AG08396 (cell line): ENCODE data around the gene SCP2.
A peak's percentile ranks its signal among the peaks of the same experiment; 100 is the strongest.

Experiments used
- DNase-seq: peaks from one replicate; pipeline ENCODE4 v3.0.0; 2012; ENCODE audit warnings: low spot score, mixed read lengths

The SCP2 gene

GRCh38 chr1:53068314-53069099 lies 141.4 kb downstream of the SCP2 start:
- DNase-seq = no peak

GRCh38 chr1:53069265-53069662 lies 142.2 kb downstream of the SCP2 start:
- DNase-seq = no peak

- DNase-seq = no peak
Observed at GRCh38 chr1:53069663-53070327, 142.7 kb downstream of the SCP2 start.

GRCh38 chr1:53070621-53071020 lies 143.5 kb downstream of the SCP2 start:
- DNase-seq = no peak

- no peak for DNase-seq
Observed at GRCh38 chr1:53071167-53071865, 144.2 kb downstream of the SCP2 start.

- no peak for DNase-seq
Observed at GRCh38 chr1:53071915-53072314, 144.8 kb downstream of the SCP2 start.

- DNase-seq = no peak
Observed at GRCh38 chr1:53073287-53073686, 146.2 kb downstream of the SCP2 start.

GRCh38 chr1:53073868-53074311 lies 146.8 kb downstream of the SCP2 start:
- DNase-seq = no peak

GRCh38 chr1:53074313-53075154 lies 147.5 kb downstream of the SCP2 start:
- DNase-seq = no peak

- no peak for DNase-seq
Observed at GRCh38 chr1:53075206-53075605, 148.1 kb downstream of the SCP2 start.

- DNase-seq = no peak
Observed at GRCh38 chr1:53075761-53076163, 148.7 kb downstream of the SCP2 start.

- DNase-seq = peak; percentile 5
Observed at GRCh38 chr1:53076165-53076564, 149.1 kb downstream of the SCP2 start.

- no peak for DNase-seq
Observed at GRCh38 chr1:53076721-53077598, 149.9 kb downstream of the SCP2 start.

GRCh38 chr1:53077599-53077965 lies 150.5 kb downstream of the SCP2 start:
- DNase-seq = no peak

- DNase-seq = no peak
Observed at GRCh38 chr1:53078333-53079101, 151.4 kb downstream of the SCP2 start.

- DNase-seq = no peak
Observed at GRCh38 chr1:53079251-53079650, 152.2 kb downstream of the SCP2 start.

GRCh38 chr1:53080041-53080440 lies 153.0 kb downstream of the SCP2 start:
- DNase-seq = no peak

- DNase-seq = no peak
Observed at GRCh38 chr1:53080769-53081168, 153.7 kb downstream of the SCP2 start.

GRCh38 chr1:53081384-53082066 lies 154.4 kb downstream of the SCP2 start:
- no peak for DNase-seq
